GM19035 (cell line): ENCODE measurements around the gene PPDPF.
"Not testable (repeated sequence)": the region's sequence is repeated elsewhere in the genome, so short reads cannot be mapped to it uniquely, and the experiment has no call there.

Source experiments
- ATAC-seq: cut with Tn5 transposase; IDR thresholded peaks from one replicate; pipeline ENCODE4 v1.9.1; 2021; ENCODE audit not compliant: unreplicated experiment

PPDPF gene

DNA sequence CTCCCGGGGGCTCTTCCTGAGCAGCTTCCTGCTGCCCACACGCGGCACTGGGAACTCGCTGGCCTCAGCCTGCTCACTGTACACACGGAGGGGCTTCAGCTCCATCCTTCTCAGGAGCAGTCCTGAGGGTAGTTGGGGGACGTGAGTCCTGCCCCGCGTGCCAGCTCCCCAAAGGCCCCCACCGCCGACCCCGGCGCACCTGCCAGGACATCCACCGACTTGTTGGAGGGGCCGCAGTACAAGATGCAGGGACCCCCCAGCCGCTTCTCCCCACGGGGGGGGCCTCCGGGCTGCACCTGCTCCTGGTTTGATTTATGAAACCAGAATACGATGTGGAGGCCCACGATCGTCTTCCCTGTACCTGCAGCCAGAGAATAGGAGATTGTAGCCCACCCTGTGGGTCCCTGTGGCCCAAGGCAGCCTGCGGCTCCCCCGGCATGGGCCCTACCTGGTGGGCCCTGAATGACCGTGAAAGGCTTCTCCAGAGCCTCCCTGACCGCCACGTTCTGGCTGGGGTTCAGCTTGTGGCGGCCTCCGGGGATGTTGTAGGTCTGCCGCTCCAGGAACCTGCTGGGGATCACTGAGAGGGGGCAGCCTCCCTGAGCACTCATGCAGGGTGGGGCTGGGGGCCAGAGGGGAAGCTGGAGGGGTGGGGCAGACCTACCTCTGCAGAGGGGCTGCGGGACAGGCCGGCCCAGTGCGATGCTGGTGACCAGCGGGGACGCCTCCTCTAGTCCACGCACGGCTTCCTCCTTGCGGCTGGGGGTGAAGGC lies 41.2 kb downstream of the PPDPF start:
- no peak for ATAC-seq

DNA sequence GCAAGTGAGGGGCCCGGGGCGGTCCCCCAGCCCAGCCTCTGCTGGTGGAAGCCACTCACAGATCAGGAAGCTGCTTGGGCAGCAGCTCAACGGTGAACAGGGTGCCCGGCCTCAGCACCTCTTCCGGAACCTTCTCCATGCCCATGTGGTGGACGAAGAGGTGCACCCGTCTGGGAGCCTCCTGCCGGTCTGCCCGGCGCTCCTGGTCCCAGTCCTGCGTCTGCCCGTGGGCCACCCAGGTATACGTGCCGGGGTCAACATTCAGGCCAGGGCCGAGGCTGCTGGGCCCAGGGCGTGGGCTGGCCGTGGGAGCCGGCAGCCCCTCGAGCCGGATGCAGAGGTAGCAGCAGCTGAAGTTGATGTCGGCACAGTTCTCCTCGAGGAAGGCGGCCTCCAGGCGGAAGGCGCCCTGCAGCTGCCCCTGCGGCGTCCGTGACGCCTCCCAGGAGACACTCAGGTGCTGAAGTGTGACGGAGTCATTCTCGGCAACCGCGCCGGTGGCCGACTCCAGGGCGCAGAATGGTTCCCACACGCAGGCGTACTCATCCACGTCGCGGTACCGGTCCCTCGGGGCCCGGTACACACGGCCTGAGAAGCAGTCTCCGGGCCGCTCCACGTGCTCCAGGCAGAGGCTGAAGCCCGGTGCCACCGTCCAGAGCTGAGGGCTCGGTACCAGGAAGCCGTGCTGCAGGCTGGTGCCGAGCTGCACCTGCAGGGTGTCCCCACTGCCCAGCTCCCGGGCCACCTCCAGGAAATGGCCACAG lies 42.1 kb downstream of the PPDPF start:
- no peak for ATAC-seq

DNA sequence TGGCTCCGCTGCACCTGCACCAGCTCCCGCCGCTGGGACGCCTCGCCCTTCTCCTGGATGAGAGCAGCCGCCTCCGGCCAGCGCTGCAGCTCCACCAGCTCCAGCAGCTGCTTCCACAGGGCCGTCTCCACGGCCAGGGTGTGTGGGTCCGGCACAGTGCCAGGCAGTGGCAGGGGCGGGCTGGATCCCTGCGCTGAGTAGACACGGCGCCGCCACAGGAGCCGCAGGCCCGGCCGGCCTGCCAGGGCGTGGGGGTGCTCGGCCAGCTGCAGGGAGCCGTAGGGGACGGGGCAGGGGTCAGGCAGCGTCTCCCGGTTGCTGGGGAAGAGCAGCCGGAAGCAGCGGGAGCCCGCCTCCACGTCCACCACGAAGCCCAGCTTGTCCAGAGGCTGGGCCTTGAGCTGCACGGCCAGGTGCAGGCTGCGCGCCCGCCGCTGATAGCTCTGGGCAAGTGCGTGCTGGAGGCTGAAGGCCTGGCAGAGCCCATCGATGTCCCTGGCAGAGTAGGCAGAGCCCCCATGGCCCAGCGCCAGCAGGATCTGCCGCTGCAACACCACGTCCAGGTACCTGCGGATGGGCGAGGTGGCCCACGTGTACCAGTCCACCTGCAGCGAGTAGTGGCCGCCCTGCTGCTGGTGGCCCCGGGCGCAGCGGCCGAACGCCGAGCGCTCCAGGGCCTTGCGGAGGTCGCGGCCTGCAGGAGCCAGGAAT lies 42.8 kb downstream of the PPDPF start:
- ATAC-seq = no peak

DNA sequence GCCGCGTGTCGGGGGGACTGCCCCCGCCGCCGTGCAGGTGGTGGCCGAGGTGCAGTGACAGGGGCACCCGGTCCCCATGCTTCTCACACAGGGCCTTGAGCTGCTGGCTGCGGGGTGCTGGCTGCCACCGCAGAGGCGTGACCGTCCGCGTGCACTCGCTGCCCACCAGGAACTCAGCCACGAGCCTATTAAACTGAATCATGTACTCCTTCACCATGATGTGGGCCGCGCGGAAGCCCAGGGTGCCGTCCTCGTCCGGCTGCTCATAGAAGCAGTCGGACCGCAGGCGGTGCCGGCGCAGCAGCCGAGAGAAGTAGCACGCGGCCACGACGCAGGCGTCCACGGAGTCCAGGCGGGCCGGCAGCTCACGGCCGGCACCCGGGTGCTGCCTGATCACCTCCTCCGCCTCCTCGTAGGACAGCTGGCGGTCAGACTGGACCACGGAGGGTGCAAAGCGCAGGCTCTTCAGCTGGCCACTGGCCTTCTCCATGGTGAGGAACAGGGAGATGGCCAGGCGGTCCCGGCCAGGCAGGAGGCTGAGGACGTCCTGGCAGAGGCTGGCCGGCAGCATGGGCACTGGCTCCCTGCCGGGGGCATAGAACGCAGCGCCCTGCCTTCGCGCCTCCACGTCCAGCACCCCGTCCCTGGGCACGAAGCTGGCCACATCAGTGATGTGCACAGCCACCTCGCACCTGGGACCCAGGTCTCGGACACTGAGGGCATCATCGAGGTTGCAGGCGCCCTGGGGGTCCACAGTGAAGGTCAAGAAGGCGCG lies 43.7 kb downstream of the PPDPF start:
- no peak for ATAC-seq

DNA sequence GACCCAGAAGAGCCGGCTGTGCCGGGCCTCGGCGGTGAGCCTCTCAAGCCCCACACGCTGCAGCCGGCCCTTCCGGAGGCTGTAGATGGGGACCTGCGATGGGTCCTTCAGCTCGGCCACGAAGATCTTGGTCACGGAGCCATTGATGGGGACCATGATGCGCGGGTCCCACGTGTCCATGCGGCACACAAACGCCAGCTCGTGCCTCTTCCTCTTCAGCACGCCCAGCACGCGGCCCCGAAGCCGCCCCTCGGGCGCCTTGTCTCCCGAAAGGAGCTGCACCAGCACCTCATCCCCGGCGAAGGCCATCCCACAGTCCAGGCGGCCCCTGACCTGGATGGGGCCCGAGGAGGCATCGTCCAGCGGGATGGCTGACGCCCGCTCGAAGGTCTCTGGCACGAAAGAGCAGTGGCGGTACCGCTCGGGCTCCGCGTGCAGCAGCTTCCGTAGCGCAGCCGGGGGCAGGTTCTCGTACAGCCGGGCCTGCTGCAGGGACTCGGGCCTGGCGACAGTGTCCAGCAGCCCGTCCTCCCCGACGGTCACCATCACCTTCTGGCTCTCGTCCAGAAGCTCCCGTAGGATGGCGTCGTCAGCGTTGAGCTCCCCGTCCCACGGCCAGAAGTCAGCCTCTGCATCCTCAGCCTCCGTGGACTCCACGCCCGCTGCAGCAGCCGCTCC lies 44.6 kb downstream of the PPDPF start:
- ATAC-seq = no peak

DNA sequence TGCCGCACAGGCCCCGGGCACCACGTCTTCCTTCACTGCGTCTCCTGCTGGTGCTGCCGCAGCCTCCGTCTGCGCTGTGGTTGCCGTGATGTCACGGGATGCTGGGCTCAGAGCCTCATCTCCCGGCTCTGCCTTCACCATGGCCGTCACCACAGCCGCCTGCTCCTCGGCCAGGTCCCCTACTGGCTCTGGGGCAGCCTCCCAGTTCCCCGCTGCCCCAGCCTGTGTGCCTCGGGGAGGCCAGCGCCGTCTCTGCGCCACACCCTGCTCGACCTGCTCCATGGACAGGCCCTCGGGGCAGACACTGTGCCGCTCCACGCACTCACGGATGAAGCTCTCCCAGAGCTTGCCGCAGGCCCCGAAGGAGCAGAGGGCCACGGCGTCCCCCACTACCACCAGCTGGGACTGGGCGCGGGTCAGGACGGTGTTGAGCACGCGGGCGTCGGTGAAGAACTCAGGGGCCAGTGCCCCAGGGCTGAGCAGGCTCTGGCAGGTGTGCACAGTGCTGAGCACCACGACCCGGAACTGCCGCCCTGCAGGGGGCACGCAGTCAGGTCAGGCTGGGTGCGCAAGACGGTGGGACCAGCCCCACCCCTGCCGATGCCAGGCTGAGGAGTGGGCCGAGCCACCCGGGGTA lies 45.3 kb downstream of the PPDPF start:
- ATAC-seq = no peak

DNA sequence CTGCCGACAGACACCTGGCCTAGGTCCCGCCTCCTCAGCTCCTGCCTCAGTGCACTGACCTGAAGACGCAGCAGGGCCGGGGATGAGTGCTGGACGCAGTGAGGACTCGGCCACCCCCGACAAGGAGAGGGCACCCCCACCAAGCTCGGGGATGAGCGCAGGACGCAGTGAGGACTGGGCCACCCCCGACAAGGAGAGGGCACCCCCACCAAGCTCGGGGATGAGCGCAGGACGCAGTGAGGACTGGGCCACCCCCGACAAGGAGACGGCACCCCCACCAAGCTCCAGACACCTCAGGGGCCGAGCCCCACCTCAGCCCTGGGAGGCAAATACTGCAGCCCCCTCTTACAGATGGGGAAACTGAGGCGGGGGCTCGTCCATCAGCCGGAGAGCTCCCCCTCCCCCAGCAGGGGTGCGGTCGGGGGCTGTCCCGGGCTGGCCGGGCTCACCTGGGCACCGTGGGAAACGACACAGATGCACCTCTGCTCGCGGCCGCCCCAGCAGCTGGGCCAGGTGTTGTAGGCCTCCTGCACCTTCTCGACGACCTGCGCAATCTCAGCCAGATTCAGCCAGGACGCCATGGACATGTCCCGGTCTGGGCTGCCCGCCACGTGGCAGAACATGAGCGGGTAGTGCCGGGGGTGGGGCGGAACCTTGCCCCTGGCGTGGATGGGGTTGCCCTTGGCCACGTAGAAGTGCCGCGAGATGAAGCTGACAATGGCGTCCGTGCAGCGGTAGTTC lies 46.0 kb downstream of the PPDPF start:
- ATAC-seq = no peak

DNA sequence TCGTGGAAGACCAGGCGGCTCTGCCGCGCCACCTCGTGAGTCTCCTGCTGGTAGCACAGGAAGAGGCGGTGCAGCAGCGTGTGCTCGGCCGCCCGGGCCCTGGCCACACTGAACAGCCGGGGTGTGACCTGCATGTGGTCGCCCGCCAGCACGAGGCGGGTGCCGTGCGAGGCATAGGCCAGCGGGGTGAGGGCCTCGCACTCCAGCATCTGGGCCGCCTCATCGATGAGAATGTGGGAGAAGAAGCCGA lies 46.5 kb downstream of the PPDPF start:
- ATAC-seq = no peak

DNA sequence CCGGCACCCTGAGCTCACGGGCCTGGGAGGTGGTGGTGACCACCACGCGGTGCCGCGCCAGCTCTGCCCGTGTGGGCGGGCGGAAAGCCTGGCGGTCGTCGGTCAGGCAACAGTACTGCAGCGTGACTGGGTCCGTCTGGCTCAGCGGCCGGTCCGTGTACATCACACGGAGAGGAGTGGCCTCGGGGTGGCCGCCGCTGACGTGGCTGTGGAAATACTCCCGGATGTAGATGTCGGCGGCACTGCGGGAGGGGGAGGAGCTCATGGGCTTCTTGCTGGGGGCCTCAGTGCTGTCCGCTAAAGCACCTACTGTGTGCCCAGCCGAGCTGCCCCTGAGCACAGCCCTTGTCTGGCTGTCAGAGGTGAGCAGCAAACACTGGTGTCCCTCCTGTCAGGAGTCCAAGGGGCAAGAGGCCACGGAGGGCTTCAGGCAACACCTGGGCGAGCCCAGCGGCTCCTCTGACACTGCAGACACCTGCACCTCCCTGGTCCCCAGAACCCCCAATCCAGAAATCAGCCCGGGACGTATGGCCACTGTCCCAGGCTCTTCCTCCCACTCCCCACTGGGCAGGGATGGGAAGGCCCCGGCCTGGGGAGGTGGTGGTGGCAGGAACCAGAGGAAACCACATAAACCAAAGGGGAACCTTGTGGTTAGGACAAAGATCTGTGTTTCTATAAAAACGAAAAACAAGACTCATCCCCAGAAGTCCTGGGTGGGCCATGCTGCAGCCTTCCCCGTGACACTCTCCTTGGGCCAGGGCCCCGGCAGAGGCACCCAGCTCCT lies 47.0 kb downstream of the PPDPF start:
- ATAC-seq = peak; percentile 64

DNA sequence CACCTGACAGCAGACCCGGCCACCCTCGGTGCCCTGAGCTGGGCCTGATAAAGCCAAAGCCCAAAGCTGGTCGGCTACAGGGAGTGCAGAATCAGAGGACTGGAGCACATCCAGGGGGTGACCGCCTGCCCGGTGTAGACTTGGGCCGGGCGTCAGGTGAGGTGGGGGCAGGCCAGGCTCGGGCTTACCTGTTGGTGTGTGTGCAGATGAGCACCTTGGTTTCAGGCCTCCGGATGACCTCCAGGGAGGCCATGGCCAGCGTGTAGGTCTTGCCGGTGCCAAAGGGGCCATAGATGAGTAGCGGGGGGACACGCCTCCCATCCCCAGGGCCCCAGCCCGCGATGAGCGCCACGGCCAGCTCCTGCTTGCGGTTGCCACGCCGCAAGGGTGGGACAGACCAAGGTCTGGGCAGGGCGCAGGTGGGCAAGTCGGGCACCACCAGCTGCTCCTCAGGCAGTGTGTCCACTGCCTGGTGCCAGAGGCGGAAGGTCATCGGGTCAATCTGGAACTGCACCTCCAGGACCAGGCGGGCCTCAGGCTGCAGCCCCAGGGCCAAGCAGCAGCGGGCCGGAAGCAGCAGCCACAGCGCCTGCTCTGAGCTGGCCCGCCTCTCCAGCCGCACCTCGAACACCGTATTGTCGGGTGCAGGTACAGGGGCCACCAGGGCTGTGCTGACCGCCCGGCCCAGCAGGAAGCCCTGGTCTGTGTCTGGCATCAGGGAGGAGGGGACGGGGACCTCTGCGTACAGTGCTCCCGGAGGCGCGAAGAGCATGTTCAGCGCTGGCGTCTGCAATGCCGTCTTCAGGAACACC lies 47.8 kb downstream of the PPDPF start:
- no peak for ATAC-seq

DNA sequence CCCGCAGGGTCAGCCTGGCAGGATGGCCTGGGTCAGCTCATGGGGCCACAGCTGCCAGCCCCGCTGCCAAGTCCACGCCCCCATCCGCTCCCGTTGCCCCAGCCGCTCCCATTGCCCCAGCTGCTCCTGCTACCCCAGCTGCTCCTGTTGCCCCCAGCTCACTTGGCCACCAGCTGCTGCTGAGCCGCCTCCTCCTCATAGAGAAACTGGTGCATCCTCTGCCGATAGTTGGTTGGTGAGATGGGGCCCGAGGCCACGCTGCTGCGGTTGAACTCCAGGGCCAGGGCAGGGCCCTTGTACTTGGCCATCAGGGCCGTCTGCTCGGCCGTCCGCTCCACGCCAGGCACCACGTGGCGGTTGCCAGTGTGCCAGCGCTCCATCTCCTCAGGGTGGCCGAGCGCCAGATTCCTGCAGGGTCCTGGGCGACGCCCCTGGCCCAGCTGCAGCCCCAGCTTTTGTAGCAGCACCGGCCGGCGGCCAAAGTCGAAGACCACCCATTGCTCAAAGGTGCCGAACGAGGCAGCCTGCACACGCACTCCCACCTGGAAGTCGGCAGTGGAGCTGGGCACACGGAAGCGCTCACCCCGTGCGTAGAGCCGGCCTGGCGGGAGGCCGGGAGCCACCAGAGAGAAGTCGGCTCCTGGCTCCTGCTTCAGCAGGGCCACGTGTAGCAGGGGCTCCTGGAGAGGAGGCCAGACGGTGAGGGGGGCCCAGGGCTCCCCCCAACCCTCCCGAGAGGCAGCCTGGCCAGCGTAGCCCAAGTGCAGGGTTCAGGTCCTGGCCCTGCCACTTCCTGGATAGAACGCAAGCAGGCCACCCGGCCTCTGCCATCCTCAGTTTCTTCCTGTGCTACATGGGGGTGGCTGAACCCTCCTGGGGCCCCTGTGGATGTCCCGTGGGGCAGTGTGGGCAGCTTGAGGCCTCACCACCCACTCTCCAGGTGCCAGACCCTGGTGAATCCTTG lies 48.7 kb downstream of the PPDPF start:
- no peak for ATAC-seq

DNA sequence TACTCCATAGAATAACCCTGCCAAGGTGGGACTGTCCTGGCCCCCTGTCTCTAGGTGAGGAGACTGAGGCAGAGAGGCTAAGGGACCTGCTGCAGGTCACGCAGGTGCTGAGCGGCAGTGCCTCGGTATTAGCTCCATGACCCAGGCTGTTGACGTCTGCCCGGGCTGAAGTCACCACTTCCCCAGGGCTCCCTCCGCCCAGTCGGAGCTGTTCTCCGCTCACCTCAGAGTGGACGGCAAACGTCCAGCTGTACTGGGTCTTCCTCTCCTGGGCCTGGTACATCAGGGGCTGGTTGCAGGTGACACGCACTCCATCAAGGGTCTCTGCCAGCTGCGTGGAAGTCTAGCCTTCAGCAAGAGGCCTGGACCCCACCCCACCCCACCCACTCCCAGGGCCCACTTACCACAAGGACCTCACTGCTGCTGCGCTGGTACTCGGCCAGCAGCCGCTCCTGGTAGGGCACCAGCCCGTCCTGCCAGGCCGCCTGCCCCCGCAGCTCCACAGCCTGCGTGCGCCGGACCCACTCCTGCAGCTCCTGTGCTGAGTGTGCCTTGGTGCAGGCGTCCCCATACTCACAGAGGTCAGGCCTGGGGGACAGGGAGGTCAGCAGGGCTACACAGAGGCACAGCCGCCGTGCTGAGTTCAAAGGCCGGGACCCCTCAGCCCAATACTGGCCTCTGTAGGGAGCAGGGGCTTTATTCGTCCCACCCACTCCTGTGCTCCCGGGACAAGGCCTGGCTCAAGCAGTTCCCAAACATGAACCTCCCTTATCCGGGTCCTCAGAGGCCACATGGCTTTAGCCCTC lies 49.9 kb downstream of the PPDPF start:
- no peak for ATAC-seq

DNA sequence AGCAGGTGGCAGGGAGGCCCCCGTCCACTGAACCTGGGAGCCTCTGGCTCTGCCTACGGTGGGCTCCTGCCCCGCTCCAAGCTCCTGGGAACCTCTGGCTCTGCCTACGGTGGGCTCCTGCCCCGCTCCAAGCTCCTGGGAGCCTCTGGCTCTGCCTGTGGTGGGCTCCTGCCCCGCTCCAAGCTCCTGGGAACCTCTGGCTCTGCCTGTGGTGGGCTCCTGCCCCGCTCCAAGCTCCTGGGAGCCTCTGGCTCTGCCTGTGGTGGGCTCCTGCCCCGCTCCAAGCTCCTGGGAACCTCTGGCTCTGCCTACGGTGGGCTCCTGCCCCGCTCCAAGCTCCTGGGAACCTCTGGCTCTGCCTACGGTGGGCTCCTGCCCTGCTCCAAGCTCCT lies 50.5 kb downstream of the PPDPF start:
- ATAC-seq = not testable (repeated sequence)
